Smooth muscle cell of the brain vasculature (primary cell): ENCODE results near the gene MEF2B.
"Not testable (repeated sequence)": the region's sequence is repeated elsewhere in the genome, so short reads cannot be mapped to it uniquely, and the experiment has no call there.

ENCODE experiments used
- DNase-seq: peaks from one replicate; pipeline ENCODE4 v3.0.0-alpha.2; 2012; ENCODE audit warnings: low read depth, low spot score

Gene MEF2B

DNA sequence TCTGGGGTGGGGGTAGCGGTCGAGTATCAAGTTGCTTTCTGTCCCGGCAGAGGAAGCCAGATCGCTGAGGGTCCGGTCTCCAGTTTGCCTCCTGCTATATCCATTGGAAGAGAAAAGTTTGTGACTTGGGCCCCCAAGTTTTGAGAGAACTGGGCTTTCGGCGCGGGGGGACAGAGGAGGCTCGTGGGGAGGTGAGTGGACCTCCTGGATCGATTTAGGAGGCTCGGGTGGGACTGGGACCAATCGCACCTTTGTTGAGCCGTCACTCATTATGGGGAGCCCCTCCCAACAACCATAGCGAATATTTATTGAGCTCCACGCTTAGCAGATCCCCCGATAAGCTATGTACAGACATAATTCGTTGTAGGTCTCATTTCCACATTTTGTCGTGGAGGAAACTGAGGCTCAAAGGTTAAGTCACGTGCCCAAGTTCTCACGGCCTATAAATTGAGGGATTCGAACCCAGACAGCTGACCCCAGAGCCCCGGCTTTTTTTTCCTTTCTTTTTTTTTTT is 22.9 kb upstream of the MEF2B start:
- no peak for DNase-seq

- DNase-seq: peak; percentile 98
Measured at GRCh38 chr19:19192078-19192882, 22.2 kb upstream of the MEF2B start, which contains the start of the genes BORCS8 and RFXANK. BORCS8 (minus strand) TSS chr19:19192152; CDS start chr19:19192117, 35 bp downstream. RFXANK (plus strand) TSS chr19:19192258; CDS start chr19:19193947, 1,689 bp downstream.

GRCh38 chr19:19191768-19192077 is 21.7 kb upstream of the MEF2B start:
- DNase-seq: no peak

- DNase-seq: no peak
Measured at GRCh38 chr19:19186742-19187141, 16.7 kb upstream of the MEF2B start.

GRCh38 chr19:19185853-19186740 is 16.0 kb upstream of the MEF2B start:
- no peak for DNase-seq

DNA sequence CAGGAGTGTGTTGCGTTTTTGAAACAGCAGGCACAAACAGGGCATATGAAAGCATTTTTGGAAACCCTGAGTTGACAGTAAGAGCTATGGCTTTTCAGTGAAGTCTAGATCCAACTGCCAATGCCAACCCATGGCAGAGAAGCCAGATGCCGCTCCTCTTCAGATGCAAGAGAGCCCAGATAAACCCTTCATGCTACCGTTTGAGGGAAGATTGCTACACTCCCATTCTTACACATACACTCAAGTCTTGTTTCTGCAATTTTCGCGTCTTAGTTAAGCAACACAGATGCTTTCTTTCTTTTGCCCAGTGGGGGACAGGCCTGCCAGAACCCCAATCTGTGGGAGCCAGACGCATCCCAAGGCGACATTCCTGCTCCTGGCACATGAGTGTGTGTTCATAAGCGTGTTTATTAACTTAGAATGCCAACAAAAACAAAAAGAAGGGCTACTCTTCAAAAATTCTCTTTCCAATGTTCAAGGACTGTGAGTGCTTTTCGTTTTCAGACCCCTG is 11.5 kb upstream of the MEF2B start:
- DNase-seq: no peak

GRCh38 chr19:19179548-19180441 is 9.7 kb upstream of the MEF2B start:
- DNase-seq: no peak

DNA sequence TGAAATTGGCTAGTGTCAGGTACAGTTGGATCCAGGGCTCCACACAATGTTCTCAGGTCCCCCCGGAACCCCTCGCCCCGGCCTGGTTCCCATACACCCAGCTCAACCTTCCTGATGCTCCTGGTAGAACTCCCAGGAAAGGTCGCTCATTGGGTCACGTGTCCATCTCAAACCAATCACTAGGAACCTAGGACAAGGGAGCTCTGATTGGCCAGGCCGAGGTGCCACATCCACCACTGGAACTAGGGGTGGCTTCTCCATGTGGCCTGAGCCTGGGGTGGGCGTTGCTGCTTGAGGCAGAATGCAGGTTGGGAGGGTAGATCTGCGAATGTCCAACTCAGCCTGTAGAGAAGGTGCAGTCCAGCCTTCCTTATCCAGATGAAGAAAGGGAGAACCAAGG is 6.9 kb upstream of the MEF2B start:
- no peak for DNase-seq

DNA sequence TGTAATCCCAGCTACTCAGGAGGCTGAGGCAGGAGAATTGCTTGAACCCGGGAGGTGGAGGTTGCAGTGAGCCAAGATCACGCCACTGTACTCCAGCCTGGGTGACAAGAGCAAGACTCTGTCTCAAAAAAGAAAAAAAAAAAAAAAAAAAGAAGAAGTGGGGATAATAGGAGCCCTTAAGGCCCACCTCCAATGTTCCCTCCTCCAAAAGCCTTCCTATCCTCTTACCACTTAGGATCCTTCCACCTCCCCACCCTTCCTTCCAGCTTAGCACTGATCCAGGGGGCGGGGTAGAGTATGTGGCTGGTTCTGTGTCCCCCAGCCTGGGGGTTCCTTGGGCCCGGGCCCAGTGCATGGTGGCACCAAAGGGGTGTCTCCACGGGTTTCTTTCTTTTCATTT is 3.2 kb upstream of the MEF2B start:
- DNase-seq: not testable (repeated sequence)

- DNase-seq: no peak
Measured at GRCh38 chr19:19171821-19172532, 1.9 kb upstream of the MEF2B start.

GRCh38 chr19:19170873-19171672 is 1.0 kb upstream of the MEF2B start:
- DNase-seq: no peak

DNA sequence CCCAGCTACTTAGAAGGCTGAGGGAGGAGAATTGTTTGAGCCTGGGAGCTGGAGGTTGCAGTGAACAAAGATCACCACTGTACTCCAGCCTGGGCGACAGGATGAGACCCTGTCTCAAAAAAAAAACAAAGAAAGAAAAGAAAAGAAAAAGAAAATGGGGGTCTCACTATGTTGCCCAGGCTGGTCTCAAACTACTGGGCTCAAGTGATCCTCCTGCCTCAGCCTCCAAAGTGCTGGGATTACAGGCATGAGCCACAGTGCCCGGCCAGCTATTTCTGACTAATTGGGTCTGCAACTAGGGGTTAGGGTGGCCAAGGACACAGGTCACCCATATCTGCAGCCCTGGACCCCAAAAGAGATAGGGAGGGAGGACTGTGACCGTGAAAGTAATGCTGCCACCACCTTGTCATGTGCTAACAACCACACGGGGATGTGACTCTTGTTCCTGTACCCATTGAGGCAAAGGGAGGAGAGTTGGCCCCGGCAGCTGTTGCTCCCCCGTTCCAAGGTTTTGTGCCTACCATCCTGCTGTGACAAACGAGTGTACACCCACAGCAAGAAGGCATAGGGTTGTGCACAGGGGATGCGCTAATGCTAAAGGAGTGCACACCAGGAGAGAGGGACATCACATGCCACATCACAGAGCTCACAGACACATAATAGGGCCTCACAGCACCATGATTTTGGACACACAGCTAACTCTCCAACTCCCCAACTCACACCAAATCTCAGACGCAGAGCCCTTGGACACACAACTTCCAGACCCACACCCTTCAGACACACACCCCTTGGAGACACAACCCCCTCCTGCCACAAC is 619 bp downstream of the MEF2B start:
- DNase-seq: no peak

GRCh38 chr19:19167612-19168011 is 2.5 kb downstream of the MEF2B start:
- no peak for DNase-seq

DNA sequence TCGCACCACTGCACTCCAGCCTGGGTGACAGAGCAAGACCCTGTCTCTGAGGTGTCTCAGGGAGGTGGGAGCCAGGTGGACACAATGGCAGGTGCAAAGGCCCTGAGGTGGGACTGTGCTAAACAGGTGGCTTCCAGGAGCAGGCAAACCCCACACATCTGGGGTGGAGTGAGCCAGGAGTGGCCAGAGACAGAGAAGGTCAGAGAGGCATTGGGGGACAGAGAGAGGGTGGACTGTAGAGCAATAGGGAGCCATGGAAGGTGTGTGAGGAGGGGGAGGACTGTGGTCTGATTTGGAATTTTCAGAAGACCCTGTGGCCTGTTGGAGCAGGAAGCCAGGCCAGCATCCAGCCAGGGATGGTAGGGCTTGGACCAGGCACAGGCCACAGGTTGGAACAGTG is 4.7 kb downstream of the MEF2B start:
- DNase-seq: no peak

DNA sequence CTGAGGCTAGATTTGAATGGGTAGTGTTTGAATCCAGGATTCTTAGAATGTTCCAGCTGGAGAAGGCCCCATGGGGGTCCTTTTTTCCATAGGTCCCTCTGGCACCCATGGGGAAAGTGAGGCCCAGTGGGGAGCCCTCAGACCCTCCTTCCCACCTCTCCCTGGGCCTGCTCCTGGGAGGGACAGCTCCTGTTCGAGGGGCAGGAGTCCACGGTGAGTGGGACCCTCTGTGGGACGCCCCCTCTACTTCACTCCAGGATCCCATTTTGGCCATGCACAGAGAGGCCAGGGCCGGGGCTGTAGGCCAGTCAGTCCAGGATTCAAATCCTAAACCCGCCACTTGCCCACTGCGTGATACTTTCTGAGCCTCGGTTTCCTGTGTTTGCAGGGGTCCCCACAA is 7.6 kb downstream of the MEF2B start:
- DNase-seq: no peak

GRCh38 chr19:19160461-19161035 is 9.5 kb downstream of the MEF2B start:
- no peak for DNase-seq

DNA sequence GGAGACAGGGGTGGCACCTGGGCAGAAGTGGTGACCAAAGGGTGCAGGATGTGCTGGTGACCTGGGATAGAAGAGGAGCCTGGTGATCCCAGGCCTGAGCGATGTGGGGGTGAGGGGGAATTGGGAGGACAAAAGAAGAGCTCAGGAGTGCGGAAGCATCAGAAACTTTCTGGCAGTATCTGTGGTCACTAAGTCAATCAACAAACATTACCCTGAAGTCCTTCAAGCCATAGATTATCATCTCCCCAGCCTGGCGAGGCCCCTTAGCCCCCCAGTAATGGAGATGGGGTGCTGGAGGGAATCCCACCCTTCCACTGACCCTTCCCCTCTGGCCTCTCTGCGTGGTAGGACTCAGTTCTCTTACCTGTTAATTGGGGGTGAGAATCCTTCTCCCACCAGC is 10.5 kb downstream of the MEF2B start:
- DNase-seq: no peak

- DNase-seq: no peak
Measured at GRCh38 chr19:19157808-19158207, 12.3 kb downstream of the MEF2B start.
